Panc1 (cell line): Measurements from ENCODE around the gene CCNYL1.

Experiments
- CTCF ChIP-seq: fragments of 450-650 bp; IDR thresholded peaks from 2 replicates; pipeline ENCODE4 v1.5.1; 2017; ENCODE audit warnings: mild to moderate bottlenecking
- POLR2AphosphoS5 ChIP-seq: IDR thresholded peaks from 2 replicates; pipeline ENCODE4 v1.6.1; 2012; ENCODE audit warnings: mild to moderate bottlenecking, low read depth, low read length, moderate library complexity
- REST ChIP-seq, 2 experiments: IDR thresholded peaks; 2 replicates each; pipeline ENCODE4 v1.6.1; 2011 to 2012; ENCODE audit warnings: low read depth in 2 of 2, control low read depth in 1 of 2, low read length in 1 of 2, mild to moderate bottlenecking in 1 of 2, moderate library complexity in 1 of 2; ENCODE audit not compliant: insufficient read depth in 1 of 2
- TCF7L2 ChIP-seq: IDR thresholded peaks from 2 replicates; pipeline ENCODE4 v1.6.1; 2011; ENCODE audit warnings: mild to moderate bottlenecking, low read depth, low read length, inconsistent platforms

DNA sequence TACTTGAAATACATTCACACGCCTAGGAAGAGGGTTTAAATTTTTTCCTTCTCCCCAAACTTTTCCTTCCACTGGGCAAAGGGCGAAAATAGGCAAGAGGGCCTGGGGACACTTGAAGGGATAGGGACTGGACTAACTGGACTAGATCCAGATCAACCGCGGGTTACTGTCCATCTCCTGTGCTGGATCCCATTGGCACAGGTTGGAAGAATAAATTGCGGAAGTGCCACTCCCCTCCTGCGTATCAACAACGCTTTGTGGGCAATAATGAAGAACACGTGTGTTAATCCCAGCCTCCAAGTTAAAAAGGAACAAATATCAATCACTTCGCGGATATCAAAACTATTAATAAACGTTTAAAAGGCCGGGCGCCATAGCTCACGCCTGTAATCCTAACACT is 60.0 kb downstream of the CCNYL1 start:
- no peak for TF ChIP-seq CTCF
- TF ChIP-seq POLR2AphosphoS5 = no peak
- no peak for TF ChIP-seq REST (IDR thresholded peaks at IDR 0.05; ENCODE audit: insufficient read depth in 1 of 2, low read depth in 2 of 2, low read length in 1 of 2)
- TF ChIP-seq TCF7L2 = no peak
